NT2/D1 (cell line): ENCODE data around the gene TLE4.

Experiments
- SUZ12 ChIP-seq: IDR thresholded peaks from 2 replicates; pipeline ENCODE4 v1.6.1; 2011; ENCODE audit not compliant: insufficient read length, insufficient read depth; ENCODE audit errors: extremely low read depth
- YY1 ChIP-seq: IDR thresholded peaks from 2 replicates; pipeline ENCODE4 v1.6.1; 2011; ENCODE audit not compliant: insufficient read length, insufficient read depth
- ZNF274 ChIP-seq: IDR thresholded peaks from 2 replicates; pipeline ENCODE4 v1.6.1; 2011; ENCODE audit warnings: mild to moderate bottlenecking, low read depth, low read length

- TF ChIP-seq SUZ12 (no peak), YY1 (no peak), ZNF274 (no peak)
Measured at GRCh38 chr9:79569814-79570447, 1.8 kb upstream of the TLE4 start.
